WTC11 (cell line): ENCODE measurements around the gene DLL1. TPM values are rescaled to one million over a fixed set of nuclear protein-coding genes. Genes with fewer than 3 reads are reported as not detected.

Source experiments
- ATAC-seq: fragments of 200-7000 bp; cut with Tn5 transposase; 2 replicates; pipeline ENCODE4 v1.10.0; 2021; ENCODE audit warnings: mild to moderate bottlenecking, moderate library complexity
- CTCF ChIA-PET: fragments of 300-600 bp; sonication (Branson Sonifier 250); formaldehyde crosslinking; loops from one replicate; lab custom pipeline; 2021; ENCODE audit warnings: antibody characterized with exemption; lab: Charles Lee
- POLR2A ChIA-PET: fragments of 350-600 bp; sonication (Branson Sonifier 250); formaldehyde crosslinking; loops from one replicate; lab custom pipeline; 2021; ENCODE audit warnings: antibody characterized with exemption; lab: Charles Lee
- DNase-seq: peaks from one replicate; pipeline ENCODE4 v3.0.0; 2021; ENCODE audit warnings: low spot score
- H3K27ac Mint-ChIP-seq: 2 replicates; pipeline ENCODE4 v1.8.0; 2021; ENCODE audit warnings: mixed read lengths
- H3K27me3 Mint-ChIP-seq: 2 replicates; pipeline ENCODE4 v1.8.0; 2021; ENCODE audit warnings: low read depth, mild to moderate bottlenecking, moderate library complexity, mixed read lengths
- H3K36me3 Mint-ChIP-seq: 2 replicates; pipeline ENCODE4 v1.8.0; 2021; ENCODE audit warnings: mixed read lengths
- H3K4me1 Mint-ChIP-seq: 2 replicates; pipeline ENCODE4 v1.8.0; 2022; ENCODE audit warnings: mixed read lengths
- H3K4me3 Mint-ChIP-seq: 2 replicates; pipeline ENCODE4 v1.8.0; 2021; ENCODE audit warnings: mild to moderate bottlenecking, moderate library complexity, mixed read lengths
- H3K9me3 Mint-ChIP-seq: 2 replicates; pipeline ENCODE4 v1.8.0; 2021; ENCODE audit warnings: mixed read lengths
- ESRRA ChIP-seq: sonication (generic); formaldehyde crosslinking; IDR thresholded peaks from 2 replicates; pipeline ENCODE4 v1.8.1; 2022; ENCODE audit warnings: mild to moderate bottlenecking, missing genetic modification reagents, borderline replicate concordance
- FOXJ3 ChIP-seq: sonication (generic); formaldehyde crosslinking; IDR thresholded peaks from 2 replicates; pipeline ENCODE4 v1.9.0; 2021; ENCODE audit warnings: missing genetic modification reagents, mild to moderate bottlenecking, borderline replicate concordance
- FOXK1 ChIP-seq: sonication (generic); formaldehyde crosslinking; IDR thresholded peaks from 2 replicates; pipeline ENCODE4 v1.8.0; 2022; ENCODE audit warnings: mild to moderate bottlenecking, moderate library complexity, missing genetic modification reagents
- MXD4 ChIP-seq: fragments of 250-450 bp; sonication (Bioruptor Pico); IDR thresholded peaks from 2 replicates; pipeline ENCODE4 v1.8.0; 2021; ENCODE audit warnings: mild to moderate bottlenecking, moderate library complexity, borderline replicate concordance
- PRRX2 ChIP-seq: fragments of 250-450 bp; sonication (Bioruptor Pico); IDR thresholded peaks from 2 replicates; pipeline ENCODE4 v1.8.0; 2021; ENCODE audit warnings: mild to moderate bottlenecking
- TCF7 ChIP-seq: sonication (generic); formaldehyde crosslinking; IDR thresholded peaks from 2 replicates; pipeline ENCODE4 v1.8.0; 2022; ENCODE audit warnings: mild to moderate bottlenecking, low read depth, missing genetic modification reagents, moderate library complexity
- TEAD1 ChIP-seq: sonication (generic); formaldehyde crosslinking; IDR thresholded peaks from 2 replicates; pipeline ENCODE4 v1.8.0; 2022; ENCODE audit warnings: mild to moderate bottlenecking, missing genetic modification reagents
- TP53 ChIP-seq: sonication (generic); formaldehyde crosslinking; IDR thresholded peaks from 2 replicates; pipeline ENCODE4 v1.8.1; 2023; ENCODE audit warnings: mild to moderate bottlenecking, missing genetic modification reagents
- ZNF138 ChIP-seq: sonication (generic); formaldehyde crosslinking; conservative IDR thresholded peaks from 2 replicates; pipeline ENCODE4 v1.8.1; 2022; ENCODE audit warnings: mild to moderate bottlenecking, moderate library complexity, missing genetic modification reagents
- total RNA-seq: library from RNA; stranded (reverse); gene quantifications from 3 replicates; pipeline ENCODE4 v1.2.3, GENCODE V29; 2021
- TF ChIP-seq, protein P1 (sequence below): sonication (generic); formaldehyde crosslinking; IDR thresholded peaks from 2 replicates; pipeline ENCODE4 v1.8.0; 2022; ENCODE audit warnings: missing genetic modification reagents
- TF ChIP-seq, protein P2 (sequence below): sonication (generic); formaldehyde crosslinking; IDR thresholded peaks from 2 replicates; pipeline ENCODE4 v1.8.1; 2023; ENCODE audit warnings: mild to moderate bottlenecking, missing genetic modification reagents, moderate library complexity
- TF ChIP-seq, protein P3 (sequence below): sonication (generic); formaldehyde crosslinking; conservative IDR thresholded peaks from 2 replicates; pipeline ENCODE4 v1.8.1; 2022; ENCODE audit warnings: mild to moderate bottlenecking, missing genetic modification reagents
- TF ChIP-seq, protein P4 (sequence below): sonication (generic); formaldehyde crosslinking; IDR thresholded peaks from 2 replicates; pipeline ENCODE4 v1.8.1; 2023; ENCODE audit warnings: mild to moderate bottlenecking, missing genetic modification reagents, borderline replicate concordance
- TF ChIP-seq, protein P5 (sequence below): sonication (generic); formaldehyde crosslinking; IDR thresholded peaks from 2 replicates; pipeline ENCODE4 v1.8.0; 2022; ENCODE audit warnings: mild to moderate bottlenecking, missing genetic modification reagents
- TF ChIP-seq, protein P6 (sequence below): fragments of 250-450 bp; sonication (Bioruptor Pico); IDR thresholded peaks from 2 replicates; pipeline ENCODE4 v1.9.0; 2021; ENCODE audit warnings: mild to moderate bottlenecking, borderline replicate concordance

Gene DLL1
- total RNA-seq, 1 experiment from 2014 or later, result 25.3 TPM

DNA sequence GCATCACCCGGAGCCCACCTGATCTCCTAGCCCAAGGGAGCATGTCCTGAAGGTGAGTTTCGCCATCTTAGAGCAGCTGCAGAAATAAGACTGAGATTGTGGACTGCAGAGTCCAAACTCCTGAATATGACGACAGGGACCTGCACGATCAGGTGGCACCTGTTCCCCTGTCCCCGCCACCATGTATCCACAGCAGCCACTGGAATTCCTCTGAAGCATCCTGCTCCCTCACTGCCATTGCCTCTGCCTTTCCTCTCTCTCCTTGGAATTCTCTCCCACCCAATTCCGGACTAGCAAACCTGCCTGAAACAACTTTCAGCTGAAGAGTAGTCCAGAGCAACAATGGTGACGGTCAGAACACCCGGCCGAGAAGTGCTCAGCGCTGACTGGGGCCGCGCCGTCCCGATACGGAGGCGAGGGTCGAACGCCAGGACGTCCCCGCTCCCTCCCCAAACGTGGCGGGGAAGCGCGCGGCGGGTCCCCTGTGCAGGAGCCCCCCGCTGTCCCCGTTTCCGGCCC is 15.0 kb upstream of the DLL1 start (continued):
- TF ChIP-seq, protein P1, sequence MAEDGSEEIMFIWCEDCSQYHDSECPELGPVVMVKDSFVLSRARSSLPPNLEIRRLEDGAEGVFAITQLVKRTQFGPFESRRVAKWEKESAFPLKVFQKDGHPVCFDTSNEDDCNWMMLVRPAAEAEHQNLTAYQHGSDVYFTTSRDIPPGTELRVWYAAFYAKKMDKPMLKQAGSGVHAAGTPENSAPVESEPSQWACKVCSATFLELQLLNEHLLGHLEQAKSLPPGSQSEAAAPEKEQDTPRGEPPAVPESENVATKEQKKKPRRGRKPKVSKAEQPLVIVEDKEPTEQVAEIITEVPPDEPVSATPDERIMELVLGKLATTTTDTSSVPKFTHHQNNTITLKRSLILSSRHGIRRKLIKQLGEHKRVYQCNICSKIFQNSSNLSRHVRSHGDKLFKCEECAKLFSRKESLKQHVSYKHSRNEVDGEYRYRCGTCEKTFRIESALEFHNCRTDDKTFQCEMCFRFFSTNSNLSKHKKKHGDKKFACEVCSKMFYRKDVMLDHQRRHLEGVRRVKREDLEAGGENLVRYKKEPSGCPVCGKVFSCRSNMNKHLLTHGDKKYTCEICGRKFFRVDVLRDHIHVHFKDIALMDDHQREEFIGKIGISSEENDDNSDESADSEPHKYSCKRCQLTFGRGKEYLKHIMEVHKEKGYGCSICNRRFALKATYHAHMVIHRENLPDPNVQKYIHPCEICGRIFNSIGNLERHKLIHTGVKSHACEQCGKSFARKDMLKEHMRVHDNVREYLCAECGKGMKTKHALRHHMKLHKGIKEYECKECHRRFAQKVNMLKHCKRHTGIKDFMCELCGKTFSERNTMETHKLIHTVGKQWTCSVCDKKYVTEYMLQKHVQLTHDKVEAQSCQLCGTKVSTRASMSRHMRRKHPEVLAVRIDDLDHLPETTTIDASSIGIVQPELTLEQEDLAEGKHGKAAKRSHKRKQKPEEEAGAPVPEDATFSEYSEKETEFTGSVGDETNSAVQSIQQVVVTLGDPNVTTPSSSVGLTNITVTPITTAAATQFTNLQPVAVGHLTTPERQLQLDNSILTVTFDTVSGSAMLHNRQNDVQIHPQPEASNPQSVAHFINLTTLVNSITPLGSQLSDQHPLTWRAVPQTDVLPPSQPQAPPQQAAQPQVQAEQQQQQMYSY, result no peak

DNA sequence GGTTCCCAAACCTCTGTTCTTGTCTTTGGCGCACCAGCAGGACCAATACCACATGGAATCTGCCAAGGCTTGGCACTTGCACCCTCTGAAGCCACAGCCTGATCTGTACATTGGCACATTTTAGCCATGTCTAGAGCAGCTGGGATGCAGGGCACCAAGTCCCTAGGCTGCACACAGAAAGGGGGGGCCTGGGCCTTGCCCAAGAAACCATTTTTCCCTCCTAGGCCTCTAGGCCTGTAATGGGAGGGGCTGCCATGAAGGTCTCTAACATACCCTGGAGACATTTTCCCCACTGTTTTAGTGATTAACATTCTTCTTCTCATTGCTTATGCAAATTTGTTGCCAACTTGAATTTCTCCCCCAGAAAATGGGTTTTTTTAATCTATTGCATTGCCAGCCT is 10.3 kb upstream of the DLL1 start:
- no peak overlapping the region for H3K4me3 Mint-ChIP-seq

More for the DNA sequence above, 10.3 kb upstream of the DLL1 start:
- Mint-ChIP-seq H3K27ac (no peak overlapping the region), H3K9me3 (peaks cover 69% of the 10 kb centered on the region), H3K36me3 (peaks cover 74% of the 10 kb centered on the region)
- TF ChIP-seq TEAD1 (CRISPR knock-in tag) (no peak), TP53 (CRISPR knock-in tag) (no peak), ZNF138 (CRISPR knock-in tag) (no peak), FOXJ3 (CRISPR knock-in tag) (no peak), FOXK1 (CRISPR knock-in tag) (no peak), ESRRA (CRISPR knock-in tag) (no peak), PRRX2 (CRISPR knock-in tag) (no peak), TCF7 (CRISPR knock-in tag) (no peak), MXD4 (CRISPR knock-in tag) (no peak)
- TF ChIP-seq, protein P2, sequence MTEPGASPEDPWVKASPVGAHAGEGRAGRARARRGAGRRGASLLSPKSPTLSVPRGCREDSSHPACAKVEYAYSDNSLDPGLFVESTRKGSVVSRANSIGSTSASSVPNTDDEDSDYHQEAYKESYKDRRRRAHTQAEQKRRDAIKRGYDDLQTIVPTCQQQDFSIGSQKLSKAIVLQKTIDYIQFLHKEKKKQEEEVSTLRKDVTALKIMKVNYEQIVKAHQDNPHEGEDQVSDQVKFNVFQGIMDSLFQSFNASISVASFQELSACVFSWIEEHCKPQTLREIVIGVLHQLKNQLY (CRISPR knock-in tag), result no peak
- TF ChIP-seq, protein P3, sequence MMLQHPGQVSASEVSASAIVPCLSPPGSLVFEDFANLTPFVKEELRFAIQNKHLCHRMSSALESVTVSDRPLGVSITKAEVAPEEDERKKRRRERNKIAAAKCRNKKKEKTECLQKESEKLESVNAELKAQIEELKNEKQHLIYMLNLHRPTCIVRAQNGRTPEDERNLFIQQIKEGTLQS (CRISPR knock-in tag), result no peak
- TF ChIP-seq, protein P4, sequence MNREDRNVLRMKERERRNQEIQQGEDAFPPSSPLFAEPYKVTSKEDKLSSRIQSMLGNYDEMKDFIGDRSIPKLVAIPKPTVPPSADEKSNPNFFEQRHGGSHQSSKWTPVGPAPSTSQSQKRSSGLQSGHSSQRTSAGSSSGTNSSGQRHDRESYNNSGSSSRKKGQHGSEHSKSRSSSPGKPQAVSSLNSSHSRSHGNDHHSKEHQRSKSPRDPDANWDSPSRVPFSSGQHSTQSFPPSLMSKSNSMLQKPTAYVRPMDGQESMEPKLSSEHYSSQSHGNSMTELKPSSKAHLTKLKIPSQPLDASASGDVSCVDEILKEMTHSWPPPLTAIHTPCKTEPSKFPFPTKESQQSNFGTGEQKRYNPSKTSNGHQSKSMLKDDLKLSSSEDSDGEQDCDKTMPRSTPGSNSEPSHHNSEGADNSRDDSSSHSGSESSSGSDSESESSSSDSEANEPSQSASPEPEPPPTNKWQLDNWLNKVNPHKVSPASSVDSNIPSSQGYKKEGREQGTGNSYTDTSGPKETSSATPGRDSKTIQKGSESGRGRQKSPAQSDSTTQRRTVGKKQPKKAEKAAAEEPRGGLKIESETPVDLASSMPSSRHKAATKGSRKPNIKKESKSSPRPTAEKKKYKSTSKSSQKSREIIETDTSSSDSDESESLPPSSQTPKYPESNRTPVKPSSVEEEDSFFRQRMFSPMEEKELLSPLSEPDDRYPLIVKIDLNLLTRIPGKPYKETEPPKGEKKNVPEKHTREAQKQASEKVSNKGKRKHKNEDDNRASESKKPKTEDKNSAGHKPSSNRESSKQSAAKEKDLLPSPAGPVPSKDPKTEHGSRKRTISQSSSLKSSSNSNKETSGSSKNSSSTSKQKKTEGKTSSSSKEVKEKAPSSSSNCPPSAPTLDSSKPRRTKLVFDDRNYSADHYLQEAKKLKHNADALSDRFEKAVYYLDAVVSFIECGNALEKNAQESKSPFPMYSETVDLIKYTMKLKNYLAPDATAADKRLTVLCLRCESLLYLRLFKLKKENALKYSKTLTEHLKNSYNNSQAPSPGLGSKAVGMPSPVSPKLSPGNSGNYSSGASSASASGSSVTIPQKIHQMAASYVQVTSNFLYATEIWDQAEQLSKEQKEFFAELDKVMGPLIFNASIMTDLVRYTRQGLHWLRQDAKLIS (CRISPR knock-in tag), result no peak
- TF ChIP-seq, protein P5, sequence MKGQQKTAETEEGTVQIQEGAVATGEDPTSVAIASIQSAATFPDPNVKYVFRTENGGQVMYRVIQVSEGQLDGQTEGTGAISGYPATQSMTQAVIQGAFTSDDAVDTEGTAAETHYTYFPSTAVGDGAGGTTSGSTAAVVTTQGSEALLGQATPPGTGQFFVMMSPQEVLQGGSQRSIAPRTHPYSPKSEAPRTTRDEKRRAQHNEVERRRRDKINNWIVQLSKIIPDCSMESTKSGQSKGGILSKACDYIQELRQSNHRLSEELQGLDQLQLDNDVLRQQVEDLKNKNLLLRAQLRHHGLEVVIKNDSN (CRISPR knock-in tag), result no peak
- TF ChIP-seq, protein P6, sequence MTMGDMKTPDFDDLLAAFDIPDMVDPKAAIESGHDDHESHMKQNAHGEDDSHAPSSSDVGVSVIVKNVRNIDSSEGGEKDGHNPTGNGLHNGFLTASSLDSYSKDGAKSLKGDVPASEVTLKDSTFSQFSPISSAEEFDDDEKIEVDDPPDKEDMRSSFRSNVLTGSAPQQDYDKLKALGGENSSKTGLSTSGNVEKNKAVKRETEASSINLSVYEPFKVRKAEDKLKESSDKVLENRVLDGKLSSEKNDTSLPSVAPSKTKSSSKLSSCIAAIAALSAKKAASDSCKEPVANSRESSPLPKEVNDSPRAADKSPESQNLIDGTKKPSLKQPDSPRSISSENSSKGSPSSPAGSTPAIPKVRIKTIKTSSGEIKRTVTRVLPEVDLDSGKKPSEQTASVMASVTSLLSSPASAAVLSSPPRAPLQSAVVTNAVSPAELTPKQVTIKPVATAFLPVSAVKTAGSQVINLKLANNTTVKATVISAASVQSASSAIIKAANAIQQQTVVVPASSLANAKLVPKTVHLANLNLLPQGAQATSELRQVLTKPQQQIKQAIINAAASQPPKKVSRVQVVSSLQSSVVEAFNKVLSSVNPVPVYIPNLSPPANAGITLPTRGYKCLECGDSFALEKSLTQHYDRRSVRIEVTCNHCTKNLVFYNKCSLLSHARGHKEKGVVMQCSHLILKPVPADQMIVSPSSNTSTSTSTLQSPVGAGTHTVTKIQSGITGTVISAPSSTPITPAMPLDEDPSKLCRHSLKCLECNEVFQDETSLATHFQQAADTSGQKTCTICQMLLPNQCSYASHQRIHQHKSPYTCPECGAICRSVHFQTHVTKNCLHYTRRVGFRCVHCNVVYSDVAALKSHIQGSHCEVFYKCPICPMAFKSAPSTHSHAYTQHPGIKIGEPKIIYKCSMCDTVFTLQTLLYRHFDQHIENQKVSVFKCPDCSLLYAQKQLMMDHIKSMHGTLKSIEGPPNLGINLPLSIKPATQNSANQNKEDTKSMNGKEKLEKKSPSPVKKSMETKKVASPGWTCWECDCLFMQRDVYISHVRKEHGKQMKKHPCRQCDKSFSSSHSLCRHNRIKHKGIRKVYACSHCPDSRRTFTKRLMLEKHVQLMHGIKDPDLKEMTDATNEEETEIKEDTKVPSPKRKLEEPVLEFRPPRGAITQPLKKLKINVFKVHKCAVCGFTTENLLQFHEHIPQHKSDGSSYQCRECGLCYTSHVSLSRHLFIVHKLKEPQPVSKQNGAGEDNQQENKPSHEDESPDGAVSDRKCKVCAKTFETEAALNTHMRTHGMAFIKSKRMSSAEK, result no peak
- TF ChIP-seq, all 79 proteins: peak for 0
- ATAC-seq (no peak), DNase-seq (no peak)
- CTCF ChIA-PET, result no interaction called here
- POLR2A ChIA-PET, result no interaction called here
- Mint-ChIP-seq H3K27me3 (peaks cover 88% of the 10 kb centered on the region), H3K4me1 (peaks cover 22% of the 10 kb centered on the region)
